Neural cell (in vitro differentiated cells): ENCODE data around the gene IFNK. TPM values are rescaled to one million over a fixed set of nuclear protein-coding genes. Genes with fewer than 3 reads are reported as not detected.

ENCODE experiments used
- H2AFZ ChIP-seq: fragments of 200-600, 300-800 bp; sonication (generic), shearing (Covaris generic); 2 replicates; pipeline ENCODE4 v1.6.0; 2014; ENCODE audit warnings: low read depth, mild to moderate bottlenecking, antibody characterized with exemption, low read length, moderate library complexity
- H3F3A ChIP-seq: fragments of 200-600 bp; shearing (Covaris generic); 2 replicates; pipeline ENCODE4 v1.6.1; 2016; ENCODE audit warnings: mild to moderate bottlenecking, moderate library complexity, mixed read lengths, antibody characterized with exemption, low read length; ENCODE audit not compliant: insufficient read depth, poor library complexity, severe bottlenecking
- H3K27ac ChIP-seq: fragments of 200-600, 300-800 bp; sonication (generic), shearing (Covaris generic); 2 replicates; pipeline ENCODE4 v1.5.1; 2014; ENCODE audit warnings: mild to moderate bottlenecking, low read length, moderate library complexity
- H3K27me3 ChIP-seq: fragments of 300-800, 200-600 bp; sonication (generic), shearing (Covaris generic); 2 replicates; pipeline ENCODE4 v1.6.0; 2014; ENCODE audit warnings: mild to moderate bottlenecking, low read depth, low read length, moderate library complexity; ENCODE audit not compliant: insufficient read depth
- H3K36me3 ChIP-seq: fragments of 300-800, 200-600 bp; sonication (generic), shearing (Covaris generic); 2 replicates; pipeline ENCODE4 v1.5.1; 2014; ENCODE audit warnings: mild to moderate bottlenecking, antibody characterized with exemption, low read length, moderate library complexity; ENCODE audit not compliant: insufficient read depth
- H3K4me2 ChIP-seq: fragments of 300-800, 200-600 bp; sonication (generic), shearing (Covaris generic); 2 replicates; pipeline ENCODE4 v1.6.0; 2014; ENCODE audit warnings: mild to moderate bottlenecking, low read length
- H3K4me3 ChIP-seq: fragments of 300-800, 200-600 bp; sonication (generic), shearing (Covaris generic); 2 replicates; pipeline ENCODE4 v1.5.1; 2014; ENCODE audit warnings: mild to moderate bottlenecking, low read length, moderate library complexity
- H3K79me2 ChIP-seq: fragments of 200-600 bp; shearing (Covaris generic); replicated peaks from 2 replicates; pipeline ENCODE4 v1.6.0; 2014; ENCODE audit warnings: mild to moderate bottlenecking, low read length, moderate library complexity; ENCODE audit not compliant: insufficient read depth
- H3K9ac ChIP-seq: fragments of 300-800, 200-600 bp; sonication (generic), shearing (Covaris generic); 2 replicates; pipeline ENCODE4 v1.6.1; 2016; ENCODE audit warnings: mild to moderate bottlenecking, low read length, mixed read lengths
- H3K9me2 ChIP-seq: fragments of 200-600 bp; shearing (Covaris generic); 2 replicates; pipeline ENCODE4 v1.6.1; 2016; ENCODE audit warnings: mild to moderate bottlenecking, low read length, mixed read lengths; ENCODE audit not compliant: insufficient read depth
- H3K9me3 ChIP-seq: fragments of 200-600, 300-800 bp; sonication (generic), shearing (Covaris generic); 2 replicates; pipeline ENCODE4 v1.6.1; 2016; ENCODE audit warnings: mild to moderate bottlenecking, mixed run types, low read length, moderate library complexity, mixed read lengths
- H4K20me1 ChIP-seq: fragments of 200-600 bp; shearing (Covaris generic); 2 replicates; pipeline ENCODE4 v1.6.1; 2016; ENCODE audit warnings: mild to moderate bottlenecking, mixed run types; ENCODE audit not compliant: insufficient read depth
- CTCF ChIP-seq: fragments of 450-650 bp; IDR thresholded peaks from 2 replicates; pipeline ENCODE4 v1.5.1; 2014; ENCODE audit warnings: antibody characterized with exemption, mild to moderate bottlenecking, moderate library complexity; ENCODE audit not compliant: poor library complexity, severe bottlenecking
- EP300 ChIP-seq: fragments of 450-650 bp; conservative IDR thresholded peaks from 2 replicates; pipeline ENCODE4 v1.6.1; 2014; ENCODE audit warnings: antibody characterized with exemption, mild to moderate bottlenecking, moderate library complexity; ENCODE audit not compliant: poor library complexity, severe bottlenecking
- EZH2 ChIP-seq: fragments of 200-600, 300-800 bp; shearing (Covaris generic), sonication (generic); IDR thresholded peaks from 2 replicates; pipeline ENCODE4 v1.6.1; 2014; ENCODE audit warnings: antibody characterized with exemption, low read length, borderline replicate concordance, mild to moderate bottlenecking; ENCODE audit not compliant: insufficient read depth, poor library complexity, severe bottlenecking
- MXI1 ChIP-seq: fragments of 450-650 bp; conservative IDR thresholded peaks from 2 replicates; pipeline ENCODE4 v1.6.1; 2014; ENCODE audit warnings: antibody characterized with exemption, mild to moderate bottlenecking; ENCODE audit not compliant: poor library complexity, severe bottlenecking
- POLR2AphosphoS5 ChIP-seq: IDR thresholded peaks from 2 replicates; pipeline ENCODE4 v1.6.1; 2012
- RAD21 ChIP-seq: fragments of 450-650 bp; conservative IDR thresholded peaks from 2 replicates; pipeline ENCODE4 v1.6.1; 2014; ENCODE audit warnings: antibody characterized with exemption, mild to moderate bottlenecking, moderate library complexity
- SMC3 ChIP-seq: fragments of 450-650 bp; conservative IDR thresholded peaks from 2 replicates; pipeline ENCODE4 v1.6.1; 2014; ENCODE audit warnings: antibody characterized with exemption, mild to moderate bottlenecking, moderate library complexity; ENCODE audit not compliant: poor library complexity
- TAF1 ChIP-seq: IDR thresholded peaks from 2 replicates; pipeline ENCODE4 v1.6.1; 2012; ENCODE audit warnings: low read depth
- polyA plus RNA-seq: library from polyadenylated mRNA; depleted of rRNA; stranded (reverse); fragments of >200 nt; gene quantifications from 2 replicates; pipeline ENCODE4 v1.2.3, GENCODE V29; 2014
- TF ChIP-seq, protein P1 (sequence below): IDR thresholded peaks from 2 replicates; pipeline ENCODE4 v1.6.1; 2012; ENCODE audit warnings: borderline replicate concordance

Gene IFNK
- polyA plus RNA-seq, 1 donor from 2014 or later: not detected

DNA sequence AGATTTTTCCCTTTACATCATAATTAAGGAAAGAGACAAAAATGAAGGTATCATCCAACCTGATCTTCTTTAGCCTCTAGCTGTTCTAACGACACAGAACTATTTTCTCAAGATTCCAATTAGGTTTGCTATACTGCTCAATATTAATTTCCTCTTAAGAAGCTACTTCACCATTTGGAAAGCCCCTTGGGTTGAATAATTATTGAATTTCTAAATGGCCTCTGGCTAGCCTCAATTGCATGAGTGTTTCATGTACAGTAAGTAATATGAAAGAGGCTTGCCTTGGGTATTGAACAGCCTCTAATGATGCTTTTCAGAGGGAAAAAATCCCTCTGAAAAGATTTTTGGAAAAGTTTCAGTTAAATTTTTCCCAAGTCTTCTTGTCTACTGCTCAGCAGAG, 9.2 kb downstream of the IFNK start:
- H4K20me1 ChIP-seq: no peaks in the 10 kb centered on the region
- no peak overlapping the region for H3K4me3 ChIP-seq
- no peaks in the 10 kb centered on the region for H3K9me3 ChIP-seq
- no peak overlapping the region for H2AFZ ChIP-seq
- H3F3A ChIP-seq: peaks cover 3% of the 10 kb centered on the region
- H3K27me3 ChIP-seq: peaks cover 7% of the 10 kb centered on the region
- TF ChIP-seq, protein P1, sequence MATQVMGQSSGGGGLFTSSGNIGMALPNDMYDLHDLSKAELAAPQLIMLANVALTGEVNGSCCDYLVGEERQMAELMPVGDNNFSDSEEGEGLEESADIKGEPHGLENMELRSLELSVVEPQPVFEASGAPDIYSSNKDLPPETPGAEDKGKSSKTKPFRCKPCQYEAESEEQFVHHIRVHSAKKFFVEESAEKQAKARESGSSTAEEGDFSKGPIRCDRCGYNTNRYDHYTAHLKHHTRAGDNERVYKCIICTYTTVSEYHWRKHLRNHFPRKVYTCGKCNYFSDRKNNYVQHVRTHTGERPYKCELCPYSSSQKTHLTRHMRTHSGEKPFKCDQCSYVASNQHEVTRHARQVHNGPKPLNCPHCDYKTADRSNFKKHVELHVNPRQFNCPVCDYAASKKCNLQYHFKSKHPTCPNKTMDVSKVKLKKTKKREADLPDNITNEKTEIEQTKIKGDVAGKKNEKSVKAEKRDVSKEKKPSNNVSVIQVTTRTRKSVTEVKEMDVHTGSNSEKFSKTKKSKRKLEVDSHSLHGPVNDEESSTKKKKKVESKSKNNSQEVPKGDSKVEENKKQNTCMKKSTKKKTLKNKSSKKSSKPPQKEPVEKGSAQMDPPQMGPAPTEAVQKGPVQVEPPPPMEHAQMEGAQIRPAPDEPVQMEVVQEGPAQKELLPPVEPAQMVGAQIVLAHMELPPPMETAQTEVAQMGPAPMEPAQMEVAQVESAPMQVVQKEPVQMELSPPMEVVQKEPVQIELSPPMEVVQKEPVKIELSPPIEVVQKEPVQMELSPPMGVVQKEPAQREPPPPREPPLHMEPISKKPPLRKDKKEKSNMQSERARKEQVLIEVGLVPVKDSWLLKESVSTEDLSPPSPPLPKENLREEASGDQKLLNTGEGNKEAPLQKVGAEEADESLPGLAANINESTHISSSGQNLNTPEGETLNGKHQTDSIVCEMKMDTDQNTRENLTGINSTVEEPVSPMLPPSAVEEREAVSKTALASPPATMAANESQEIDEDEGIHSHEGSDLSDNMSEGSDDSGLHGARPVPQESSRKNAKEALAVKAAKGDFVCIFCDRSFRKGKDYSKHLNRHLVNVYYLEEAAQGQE: no peak
- no peak for TF ChIP-seq CTCF
- TF ChIP-seq TAF1: no peak
- TF ChIP-seq POLR2AphosphoS5: no peak
- TF ChIP-seq EP300: no peak
- no peak for TF ChIP-seq RAD21
- no peak for TF ChIP-seq SMC3
- TF ChIP-seq MXI1: no peak
- no peak for TF ChIP-seq EZH2
- no peaks in the 10 kb centered on the region for H3K79me2 ChIP-seq
- no peak overlapping the region for H3K4me2 ChIP-seq
- H3K27ac ChIP-seq: no peak overlapping the region
- no peak overlapping the region for H3K9ac ChIP-seq
- H3K9me2 ChIP-seq: no peaks in the 10 kb centered on the region
- H3K36me3 ChIP-seq: peaks cover 10% of the 10 kb centered on the region

- Histone ChIP-seq H3K9me2 (no peaks in the 10 kb centered on the region), H3K4me3 (no peak overlapping the region), H3K4me2 (no peak overlapping the region), H3K9me3 (no peaks in the 10 kb centered on the region), H4K20me1 (no peaks in the 10 kb centered on the region), H3K9ac (no peak overlapping the region), H3K79me2 (no peaks in the 10 kb centered on the region), H3F3A (peaks cover 3% of the 10 kb centered on the region), H3K27me3 (no peaks in the 10 kb centered on the region), H2AFZ (no peak overlapping the region), H3K27ac (no peak overlapping the region), H3K36me3 (peaks cover 10% of the 10 kb centered on the region)
- TF ChIP-seq POLR2AphosphoS5: no peak
- TF ChIP-seq, protein P1: no peak
These were observed 10.0 kb downstream of the IFNK start for GRCh38 chr9:27534131-27534530.
